Stimulated activated CD8-positive, alpha-beta memory T cell treated with anti-CD3 and anti-CD28 coated beads, Interleukin-12 subunit alpha, Interleukin-12 subunit beta, amount 100 ng/mL, for 24 hours (primary cell): ENCODE measurements around the gene UFC1.

ENCODE experiments used
- DNase-seq: peaks from one replicate; pipeline ENCODE4 v3.0.0-alpha.2; 2020; ENCODE audit errors: extremely low read depth

Gene UFC1

DNA sequence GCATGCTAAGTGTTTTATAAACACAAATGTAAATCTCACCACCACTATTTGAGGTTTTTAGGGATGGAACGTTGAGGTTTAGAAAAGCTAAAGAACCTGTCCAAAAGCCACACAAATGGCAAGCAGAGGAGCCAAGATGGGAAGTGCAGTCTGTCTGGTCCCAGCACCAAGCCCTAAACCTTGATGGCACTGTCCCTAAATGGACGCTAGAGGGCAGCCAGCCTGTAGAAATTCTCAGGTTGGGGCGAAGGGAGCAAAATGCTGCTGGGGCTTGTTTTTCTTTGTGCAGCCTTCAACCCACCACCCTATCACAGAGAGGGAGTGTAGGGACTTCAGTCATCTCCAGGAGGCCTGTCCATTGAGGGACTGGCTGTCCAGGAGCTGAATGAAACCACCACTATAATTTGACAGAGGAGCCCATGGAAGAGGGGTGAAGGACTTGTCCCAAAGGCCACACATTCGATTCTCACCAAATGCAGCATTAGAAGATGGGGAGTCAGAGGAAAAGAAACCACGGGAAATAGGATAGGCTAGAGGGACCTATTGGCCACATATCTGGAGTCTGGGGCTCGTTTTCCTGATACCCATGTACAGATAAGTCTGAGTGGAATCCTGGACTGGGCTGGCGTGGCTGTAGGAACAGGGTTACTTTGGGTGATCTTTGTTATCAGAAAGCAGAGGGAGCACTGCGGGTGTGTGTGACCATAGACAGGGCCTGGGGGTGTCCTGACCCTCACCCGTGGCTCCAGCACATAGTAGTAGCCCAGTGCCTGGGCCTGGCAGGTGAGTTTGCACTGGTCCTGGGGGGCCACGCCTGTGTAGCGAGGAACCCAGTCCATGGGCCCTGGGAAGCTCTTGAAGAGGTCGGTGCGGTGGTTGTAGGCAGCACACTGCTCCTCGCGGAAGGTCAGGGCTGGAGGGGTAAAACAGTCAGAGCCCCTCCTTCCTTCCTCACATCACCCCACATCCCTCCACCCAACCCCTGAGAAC is 39.0 kb downstream of the UFC1 start:
- DNase-seq: peak; percentile 23

DNA sequence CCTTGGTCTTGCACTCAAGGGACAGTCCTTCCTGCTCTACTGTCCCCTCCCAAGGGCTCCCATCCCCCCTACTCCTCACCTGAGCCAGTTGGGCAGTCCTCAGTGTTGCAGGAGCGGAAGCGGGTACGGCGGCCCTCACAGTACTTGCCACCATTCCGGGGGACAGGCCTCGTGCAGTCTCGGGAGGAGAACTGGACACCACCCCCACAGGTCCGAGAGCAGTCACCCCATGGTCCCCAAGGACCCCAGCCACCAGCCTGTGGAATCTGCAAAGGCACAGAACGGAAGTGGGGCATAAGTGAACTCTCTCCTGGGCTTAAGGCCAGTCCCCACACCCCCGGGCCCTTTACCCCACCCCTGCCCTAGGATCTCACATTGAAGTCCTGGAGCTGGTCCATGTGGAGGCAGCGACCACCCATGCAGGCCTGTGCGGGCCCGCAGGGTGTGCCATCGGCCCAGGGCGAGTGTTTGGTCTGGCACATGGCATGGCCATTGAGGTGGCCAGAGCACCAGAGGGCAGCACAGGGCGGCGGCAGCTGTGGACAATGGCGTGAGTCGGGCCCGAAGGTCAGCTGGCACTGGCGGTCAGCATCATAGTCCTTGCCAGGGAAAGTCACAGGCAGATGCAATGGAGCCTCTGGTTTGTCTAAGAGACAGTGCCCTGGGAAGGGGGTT is 39.9 kb downstream of the UFC1 start:
- DNase-seq: no peak

DNA sequence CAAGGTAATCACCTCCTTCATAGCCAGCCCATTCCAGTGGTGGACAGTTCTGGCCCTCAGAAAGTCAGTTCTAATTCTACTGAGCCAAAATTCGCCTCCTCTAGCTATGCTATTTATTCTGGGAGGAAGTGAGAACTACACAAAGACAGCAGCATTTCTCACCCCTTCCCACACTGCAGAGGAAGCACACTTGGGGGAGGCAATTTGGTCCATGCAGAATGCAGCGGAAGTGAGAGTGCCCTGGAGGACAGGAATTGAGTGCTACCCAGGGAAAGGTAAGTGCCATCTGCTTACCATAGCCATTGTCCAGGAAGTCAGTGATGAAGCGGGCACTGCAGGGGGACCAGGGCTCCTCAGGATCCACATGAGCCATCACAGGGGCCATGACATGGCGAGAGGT is 41.4 kb downstream of the UFC1 start:
- no peak for DNase-seq

- no peak for DNase-seq
Observed at GRCh38 chr1:161196111-161196510, 42.3 kb downstream of the UFC1 start.

- DNase-seq: no peak
Observed at GRCh38 chr1:161196521-161197451, 43.0 kb downstream of the UFC1 start.

- DNase-seq: no peak
Observed at GRCh38 chr1:161197560-161198193, 43.9 kb downstream of the UFC1 start.

DNA sequence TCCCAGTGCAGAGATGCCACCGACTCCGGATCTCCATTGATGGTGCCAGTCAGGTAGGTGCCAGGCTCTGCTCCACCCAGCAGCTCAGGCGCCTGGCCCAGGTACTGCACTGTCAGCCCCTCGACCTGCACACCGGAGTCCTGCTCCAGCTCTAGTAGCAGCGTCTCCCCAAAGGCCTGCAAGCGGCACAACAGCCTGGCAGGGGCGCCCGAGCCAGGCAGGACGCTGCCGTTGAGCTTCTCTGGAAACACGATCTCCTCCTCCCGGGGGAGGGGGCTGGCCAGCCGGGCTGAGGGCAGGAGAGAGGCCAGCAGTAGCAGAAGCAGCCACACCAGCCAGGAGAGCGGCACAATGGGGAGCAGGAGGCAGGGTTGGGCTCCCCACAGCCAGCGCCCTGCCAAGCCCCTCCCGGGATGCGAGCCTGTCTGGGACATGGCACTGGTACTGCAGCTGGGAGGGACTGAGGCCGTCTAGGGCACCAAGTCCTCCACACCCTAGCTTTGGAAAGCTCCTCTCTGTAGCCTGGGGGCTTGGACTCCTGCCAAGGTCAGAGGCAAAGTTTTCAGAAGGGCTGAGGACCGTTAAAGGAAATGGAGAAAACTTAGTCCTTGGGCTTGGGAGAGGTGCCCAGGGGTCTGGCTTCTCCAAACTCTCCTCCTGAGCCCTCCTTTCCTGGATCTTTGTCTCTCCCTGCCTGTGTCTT is 44.6 kb downstream of the UFC1 start:
- DNase-seq: no peak

GRCh38 chr1:161198897-161199431 is 45.2 kb downstream of the UFC1 start, which contains the start of gene ADAMTS4:
ADAMTS4 (minus strand) TSS chr1:161199054; CDS start chr1:161198627, 427 bp downstream.
- DNase-seq: no peak

- DNase-seq: no peak
Observed at GRCh38 chr1:161199506-161200139, 45.8 kb downstream of the UFC1 start.

DNA sequence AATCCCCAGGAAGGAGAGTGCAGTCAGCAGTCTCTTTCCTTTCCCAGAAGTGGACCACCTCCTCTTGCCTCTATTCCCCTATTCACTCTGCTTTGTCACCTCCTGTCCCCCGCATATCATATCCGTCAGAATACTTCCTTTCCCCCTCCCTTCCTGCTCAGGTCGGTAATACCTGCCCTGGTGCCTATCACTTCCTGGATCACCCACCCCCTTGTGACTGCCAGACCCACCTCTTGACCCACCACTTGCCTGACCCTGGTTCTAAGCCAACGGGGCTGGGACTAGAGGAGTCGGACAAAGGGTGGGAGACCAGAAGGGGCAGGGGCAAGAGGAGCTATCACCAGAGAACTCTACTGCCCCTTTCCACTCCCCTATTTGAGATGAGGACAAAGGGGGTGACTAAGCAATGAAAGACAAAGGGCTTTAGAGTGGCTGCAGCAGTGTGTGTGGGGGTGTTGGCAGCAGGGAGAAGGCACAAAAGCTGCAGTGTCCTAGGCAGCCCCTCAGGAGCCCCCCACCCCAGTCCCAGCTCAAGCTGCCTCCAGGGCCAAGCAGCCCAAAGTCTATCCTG is 46.7 kb downstream of the UFC1 start:
- no peak for DNase-seq

DNA sequence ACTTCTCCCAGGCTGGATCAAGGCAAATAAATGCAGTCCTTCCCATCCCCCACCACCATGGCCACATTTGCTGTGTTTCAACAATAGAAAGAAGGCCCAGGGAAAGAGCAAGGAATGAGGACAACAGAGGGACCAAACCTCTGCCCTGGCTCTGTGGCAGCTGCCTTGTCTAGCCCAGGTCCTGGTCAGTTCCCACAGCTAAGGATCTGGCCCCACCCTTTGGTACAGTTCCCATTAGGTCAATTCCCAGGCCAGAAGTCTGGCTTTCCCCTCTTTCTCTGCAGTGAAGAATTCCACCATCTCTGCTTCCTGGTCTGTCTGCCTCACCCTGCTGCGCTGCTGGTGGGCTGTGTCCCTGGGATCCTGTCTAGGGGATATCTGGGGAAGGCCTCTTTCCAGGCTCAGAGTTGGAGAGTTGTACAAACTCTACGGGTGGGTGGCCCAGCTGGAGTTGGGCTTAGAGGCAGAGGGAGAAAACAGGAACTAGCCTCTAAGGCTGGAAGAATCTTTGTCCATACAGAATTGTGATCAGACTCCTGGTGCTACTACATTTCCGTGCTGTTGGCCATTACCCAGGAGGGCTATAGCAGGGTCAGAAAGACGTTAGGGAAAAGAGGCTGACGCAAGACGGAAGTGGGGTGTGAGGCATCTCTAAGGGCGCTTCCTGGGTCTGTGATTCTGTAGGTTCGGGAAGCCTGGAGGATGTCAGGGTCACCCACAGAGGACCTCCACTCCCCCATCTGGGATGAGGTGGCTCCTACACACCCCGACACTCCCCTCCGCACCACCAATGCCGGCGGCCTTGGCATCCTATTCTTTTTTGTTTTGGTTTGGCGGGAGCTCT is 47.4 kb downstream of the UFC1 start:
- no peak for DNase-seq

- peak; percentile 88 for DNase-seq
Observed at GRCh38 chr1:161201836-161202712, 48.3 kb downstream of the UFC1 start, which contains the start of gene NDUFS2. NDUFS2 (plus strand) TSS chr1:161202367; CDS start chr1:161202386, 19 bp downstream.

- no peak for DNase-seq
Observed at GRCh38 chr1:161206411-161207140, 52.8 kb downstream of the UFC1 start.

DNA sequence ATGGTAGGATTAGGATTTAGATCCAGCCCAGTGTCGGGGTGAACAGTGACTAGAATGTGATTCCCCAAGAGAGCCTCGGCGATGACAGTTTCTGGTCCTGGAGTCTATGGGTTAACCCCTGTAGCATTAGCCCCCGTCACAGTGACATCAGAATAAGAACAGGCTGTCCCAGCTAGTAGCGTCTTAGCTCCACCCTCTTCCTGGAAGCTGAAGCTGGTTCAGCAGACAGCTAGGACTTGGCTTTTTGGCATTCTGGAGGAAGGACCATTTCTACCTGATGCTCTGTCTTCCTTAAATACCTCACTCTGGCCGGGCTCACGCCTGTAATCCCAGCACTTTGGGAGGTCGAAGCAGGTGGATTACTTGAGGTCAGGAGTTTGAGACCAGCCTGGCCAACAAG is 53.4 kb downstream of the UFC1 start:
- no peak for DNase-seq
